ENCODE measurements around the gene PRPSAP2.

- TF ChIP-seq CTCF (IDR thresholded peaks at IDR 0.05) (no peak), POLR2AphosphoS5 (IDR thresholded peaks at IDR 0.05) (no peak), POLR2A (IDR thresholded peaks at IDR 0.05; ENCODE audit: low read depth) (no peak)
Observed at GRCh38 chr17:18854956-18855355, 3.0 kb upstream of the PRPSAP2 start.
